Activated effector memory CD4-positive, alpha-beta T cell treated with Interleukin-2 at 50 U/mL for 16 hours (primary cell): Measurements from ENCODE around the gene TMEM178A.

Source experiments
- DNase-seq: peaks from one replicate; pipeline ENCODE4 v3.0.0-alpha.2; 2020

Gene TMEM178A

GRCh38 chr2:39762448-39762847 is 96.7 kb downstream of the TMEM178A start:
- no peak for DNase-seq
